Occipital lobe (tissue), 2 donors: ENCODE results near the gene FRAS1. TPM values are rescaled to one million over a fixed set of nuclear protein-coding genes. Genes with fewer than 3 reads are reported as not detected.
"Not testable (repeated sequence)": the region's sequence is repeated elsewhere in the genome, so short reads cannot be mapped to it uniquely, and the experiment has no call there.

Experiments used
- DNase-seq: peaks from one replicate; lab custom pipeline; 2025; lab: John Stamatoyannopoulos, UW
- total RNA-seq: library from RNA; depleted of rRNA; stranded (reverse); fragments of >200 nt; gene quantifications from one replicate; pipeline ENCODE4 v1.2.3, GENCODE V29; 2014

FRAS1 gene, protein sequence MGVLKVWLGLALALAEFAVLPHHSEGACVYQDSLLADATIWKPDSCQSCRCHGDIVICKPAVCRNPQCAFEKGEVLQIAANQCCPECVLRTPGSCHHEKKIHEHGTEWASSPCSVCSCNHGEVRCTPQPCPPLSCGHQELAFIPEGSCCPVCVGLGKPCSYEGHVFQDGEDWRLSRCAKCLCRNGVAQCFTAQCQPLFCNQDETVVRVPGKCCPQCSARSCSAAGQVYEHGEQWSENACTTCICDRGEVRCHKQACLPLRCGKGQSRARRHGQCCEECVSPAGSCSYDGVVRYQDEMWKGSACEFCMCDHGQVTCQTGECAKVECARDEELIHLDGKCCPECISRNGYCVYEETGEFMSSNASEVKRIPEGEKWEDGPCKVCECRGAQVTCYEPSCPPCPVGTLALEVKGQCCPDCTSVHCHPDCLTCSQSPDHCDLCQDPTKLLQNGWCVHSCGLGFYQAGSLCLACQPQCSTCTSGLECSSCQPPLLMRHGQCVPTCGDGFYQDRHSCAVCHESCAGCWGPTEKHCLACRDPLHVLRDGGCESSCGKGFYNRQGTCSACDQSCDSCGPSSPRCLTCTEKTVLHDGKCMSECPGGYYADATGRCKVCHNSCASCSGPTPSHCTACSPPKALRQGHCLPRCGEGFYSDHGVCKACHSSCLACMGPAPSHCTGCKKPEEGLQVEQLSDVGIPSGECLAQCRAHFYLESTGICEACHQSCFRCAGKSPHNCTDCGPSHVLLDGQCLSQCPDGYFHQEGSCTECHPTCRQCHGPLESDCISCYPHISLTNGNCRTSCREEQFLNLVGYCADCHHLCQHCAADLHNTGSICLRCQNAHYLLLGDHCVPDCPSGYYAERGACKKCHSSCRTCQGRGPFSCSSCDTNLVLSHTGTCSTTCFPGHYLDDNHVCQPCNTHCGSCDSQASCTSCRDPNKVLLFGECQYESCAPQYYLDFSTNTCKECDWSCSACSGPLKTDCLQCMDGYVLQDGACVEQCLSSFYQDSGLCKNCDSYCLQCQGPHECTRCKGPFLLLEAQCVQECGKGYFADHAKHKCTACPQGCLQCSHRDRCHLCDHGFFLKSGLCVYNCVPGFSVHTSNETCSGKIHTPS (N-terminal part only)
- total RNA-seq, result 7.0 TPM

GRCh38 chr4:78057135-78057599 is at the start of gene FRAS1:
Gene FRAS1 (plus strand): TSS chr4:78057323. CDS start chr4:78058010, 687 bp downstream.
- peak; percentile 45 for DNase-seq

DNA sequence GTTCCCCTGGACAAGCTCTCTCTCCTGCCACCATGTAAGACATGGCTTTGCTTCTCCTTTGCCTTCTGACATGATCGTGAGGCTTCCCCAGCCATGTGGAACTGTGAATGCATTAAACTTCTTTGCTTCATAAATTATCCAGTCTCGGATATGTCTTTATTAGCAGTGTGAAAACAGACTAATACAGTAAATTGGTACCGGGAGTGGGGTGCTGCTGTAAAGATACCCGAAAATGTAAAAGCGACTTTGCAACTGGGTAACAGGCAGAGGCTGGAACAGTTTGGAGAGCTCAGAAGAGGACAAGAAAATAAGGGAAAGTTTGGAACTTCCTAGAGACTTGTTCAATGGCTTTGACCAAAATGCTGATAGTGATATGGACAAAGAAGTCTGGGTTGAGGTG is 46.1 kb upstream of the FRAS1 start:
- DNase-seq, result not testable (repeated sequence)

- DNase-seq, result no peak
Measured at GRCh38 chr4:78014889-78015886, 41.9 kb upstream of the FRAS1 start.

DNA sequence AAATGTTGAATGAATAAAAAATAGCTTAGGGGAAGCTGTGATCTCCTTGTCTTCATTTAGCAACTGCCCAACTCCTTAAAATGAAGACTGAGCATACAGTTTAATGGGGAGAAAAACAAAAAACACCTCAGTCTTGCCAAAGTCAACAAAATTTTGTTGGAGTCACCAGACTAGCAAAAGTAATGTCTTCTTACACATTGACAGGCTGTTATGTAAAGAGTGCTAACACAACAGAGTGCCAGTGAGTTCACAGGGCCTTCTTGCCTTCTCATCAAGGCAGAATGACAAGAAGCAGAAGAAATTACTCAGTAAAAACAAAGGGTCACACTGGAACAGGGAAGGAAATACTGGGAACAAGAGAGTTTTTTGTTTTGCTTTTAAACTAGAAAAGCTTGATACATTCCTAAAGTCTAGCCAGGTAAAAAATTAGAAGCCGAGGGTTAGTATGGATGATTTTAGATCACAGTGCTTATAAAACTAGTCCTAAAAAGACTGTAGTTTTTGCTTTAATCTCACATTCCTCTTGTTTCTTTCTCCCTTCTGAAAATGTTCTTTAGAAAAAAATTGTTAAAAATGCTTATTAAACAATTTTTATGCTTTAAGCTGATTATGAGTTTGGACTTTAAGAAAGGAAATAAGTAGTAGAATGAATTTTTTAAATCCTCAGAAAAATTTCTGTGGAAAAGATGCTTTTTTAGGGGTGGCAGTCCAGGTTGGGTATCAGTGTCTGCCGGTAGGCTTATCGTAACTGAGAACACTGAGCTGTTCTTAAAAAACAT is 38.7 kb upstream of the FRAS1 start:
- DNase-seq, result no peak

GRCh38 chr4:78019414-78019813 is 37.7 kb upstream of the FRAS1 start:
- DNase-seq, result no peak

DNA sequence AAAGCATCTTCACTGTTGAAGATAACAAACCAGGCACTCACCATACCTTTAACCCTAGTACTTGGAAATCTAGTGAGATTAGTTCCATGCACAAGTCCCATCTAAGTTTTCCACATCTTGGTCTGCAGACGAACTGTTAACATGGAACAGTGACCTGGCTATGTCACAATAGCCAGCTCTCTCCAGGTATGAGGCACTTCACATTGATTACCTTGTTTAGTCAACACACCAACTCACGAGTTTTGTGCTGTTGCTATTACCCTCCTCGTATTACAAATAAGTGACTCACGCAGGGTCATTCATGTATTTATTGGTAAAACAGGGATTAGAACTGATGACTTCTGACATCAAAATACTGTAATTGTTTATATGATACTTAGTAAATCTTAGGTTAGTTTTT is 36.4 kb upstream of the FRAS1 start:
- no peak for DNase-seq

DNA sequence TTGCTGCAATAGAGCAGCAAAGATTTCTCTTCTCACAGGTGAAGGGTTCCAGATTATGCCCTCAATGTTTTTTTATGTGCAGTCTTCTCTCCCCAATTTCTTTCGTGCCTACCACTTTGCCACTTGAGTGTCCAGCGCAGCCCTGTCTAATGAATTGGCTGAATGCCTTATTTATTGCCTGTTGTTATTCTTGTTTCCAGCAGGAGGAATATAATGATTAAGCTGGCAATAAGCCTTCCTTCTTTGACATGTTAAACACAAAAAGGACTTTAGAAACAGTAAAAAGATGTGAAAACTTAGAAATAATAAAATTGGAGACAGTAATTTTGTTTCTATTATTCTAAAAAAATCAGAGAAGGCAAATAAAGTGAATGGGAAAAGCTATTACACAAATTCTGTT is 34.6 kb upstream of the FRAS1 start:
- DNase-seq, result no peak

DNA sequence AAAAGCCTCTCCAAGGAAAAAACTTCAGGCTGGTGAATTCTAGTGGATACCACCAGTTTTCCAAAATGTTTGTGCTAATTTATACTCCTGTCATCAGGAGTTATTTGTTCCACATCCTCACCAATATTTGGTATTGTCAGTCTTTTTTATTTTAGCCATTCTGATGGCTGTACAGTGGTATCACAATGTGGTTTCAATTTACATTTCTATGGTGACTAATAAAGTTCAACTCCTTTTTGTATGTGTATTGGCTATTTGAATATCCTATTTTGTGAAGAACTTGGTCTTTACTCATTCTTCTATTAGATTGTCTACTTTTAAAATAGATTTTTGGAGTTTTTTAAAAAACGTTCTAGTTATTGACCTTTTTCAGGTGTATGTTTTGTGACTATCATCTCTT is 33.0 kb upstream of the FRAS1 start:
- no peak for DNase-seq

GRCh38 chr4:78024576-78025091 is 32.5 kb upstream of the FRAS1 start:
- DNase-seq, result no peak

- DNase-seq, result no peak
Measured at GRCh38 chr4:78031417-78031950, 25.6 kb upstream of the FRAS1 start.

DNA sequence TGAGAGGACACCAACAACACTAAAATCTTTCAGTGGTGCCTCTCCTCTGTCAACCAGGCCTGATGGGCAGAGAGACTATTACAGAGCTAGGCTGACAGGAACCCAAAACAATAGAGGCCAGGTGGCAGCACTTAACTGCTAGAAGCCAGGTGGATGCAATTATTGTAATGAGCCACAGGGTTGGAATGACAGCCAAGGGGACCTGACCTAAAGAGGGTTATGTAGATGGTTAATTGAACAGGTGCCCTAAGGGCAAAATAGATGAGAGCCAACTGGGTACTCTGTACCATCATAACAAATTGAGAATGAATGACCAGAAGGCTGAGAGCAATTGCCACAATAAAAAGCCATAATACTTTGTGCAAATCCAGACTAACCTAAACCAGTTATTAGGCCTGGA is 24.7 kb upstream of the FRAS1 start:
- DNase-seq, result no peak

- no peak for DNase-seq
Measured at GRCh38 chr4:78032929-78033328, 24.2 kb upstream of the FRAS1 start.

DNA sequence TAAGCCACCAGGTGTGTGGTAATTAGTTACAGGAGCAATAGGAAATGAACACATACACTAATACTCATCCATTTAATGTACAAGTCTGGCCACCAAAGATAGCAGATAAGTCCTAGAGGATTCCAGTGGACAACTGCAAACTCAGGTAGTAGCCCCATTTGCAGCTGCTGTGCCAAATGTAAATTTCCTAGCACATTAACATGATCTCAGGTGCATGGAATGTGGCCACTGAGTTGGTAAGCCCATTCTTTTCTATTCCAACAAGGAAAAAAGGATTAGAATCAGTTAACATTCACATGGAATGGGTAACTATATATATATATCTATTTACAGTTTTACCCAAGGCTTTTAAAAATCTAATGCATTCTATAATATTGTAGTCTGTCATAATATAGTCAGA is 23.3 kb upstream of the FRAS1 start:
- no peak for DNase-seq

DNA sequence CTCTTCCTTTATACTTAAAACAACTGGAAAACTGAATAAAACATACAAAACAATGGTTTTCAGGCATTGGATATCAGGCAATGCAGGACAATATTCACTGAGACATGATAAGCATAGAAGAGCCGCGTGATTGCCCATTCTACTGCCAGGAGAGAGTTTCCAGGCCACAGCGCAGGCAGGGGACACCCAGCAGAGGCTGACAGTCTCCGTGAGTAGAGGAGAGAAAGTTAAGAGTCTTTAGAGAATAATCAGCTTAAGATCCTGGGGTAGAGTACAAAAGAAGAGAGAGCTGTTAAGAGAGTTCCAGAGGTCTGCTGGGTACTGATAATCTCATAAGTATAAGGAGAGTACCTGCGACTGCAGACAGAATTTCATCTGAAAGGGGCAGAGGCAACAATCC is 18.4 kb upstream of the FRAS1 start:
- no peak for DNase-seq

DNA sequence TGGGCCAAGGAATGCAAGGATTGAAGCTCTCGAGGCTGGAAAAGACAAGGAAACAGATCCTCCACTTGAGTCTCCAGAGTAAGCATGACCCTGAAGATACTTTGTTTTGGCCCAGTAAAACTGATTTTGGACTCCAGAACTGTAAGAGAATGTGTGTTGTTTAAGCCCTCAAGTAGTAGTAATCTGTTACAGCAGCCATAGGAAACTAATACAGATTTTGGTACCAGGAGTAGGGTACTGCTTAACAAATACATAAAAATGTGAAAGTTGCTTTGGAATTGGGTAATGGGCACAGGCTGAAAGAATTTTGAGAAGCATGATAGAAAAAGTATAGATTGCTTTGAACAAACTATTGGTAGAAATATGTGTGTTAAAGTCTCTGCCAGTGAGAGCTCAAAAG is 17.4 kb upstream of the FRAS1 start:
- DNase-seq, result no peak

DNA sequence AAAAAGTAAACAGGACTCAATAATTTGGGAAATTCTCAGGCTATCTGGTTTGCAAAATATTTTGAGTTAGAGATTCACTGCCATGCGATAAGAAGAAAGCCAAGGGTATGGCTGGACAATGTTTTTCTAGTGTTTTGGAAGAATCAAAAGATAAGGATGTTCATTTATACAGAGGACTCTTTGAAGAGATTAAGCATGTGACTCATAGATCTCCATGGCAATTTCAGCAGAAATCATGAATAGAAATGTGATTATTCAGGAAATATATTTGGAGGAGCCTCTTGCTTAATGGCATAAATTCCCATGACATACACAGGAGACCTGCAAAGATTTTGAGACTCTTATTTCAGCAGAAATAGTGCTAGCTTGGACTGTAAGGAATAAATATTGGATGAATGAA is 16.7 kb upstream of the FRAS1 start:
- no peak for DNase-seq

- no peak for DNase-seq
Measured at GRCh38 chr4:78047366-78047765, 9.8 kb upstream of the FRAS1 start.

GRCh38 chr4:78056265-78057129 is 626 bp upstream of the FRAS1 start:
- DNase-seq, result peak; percentile 49
